ENCODE measurements around the gene VWC2. TPM values are rescaled to one million over a fixed set of nuclear protein-coding genes. Genes with fewer than 3 reads are reported as not detected.

VWC2 gene
- polyA plus RNA-seq, 10 donors, result 0.07 to 0.22 (median 0.12) TPM

DNA sequence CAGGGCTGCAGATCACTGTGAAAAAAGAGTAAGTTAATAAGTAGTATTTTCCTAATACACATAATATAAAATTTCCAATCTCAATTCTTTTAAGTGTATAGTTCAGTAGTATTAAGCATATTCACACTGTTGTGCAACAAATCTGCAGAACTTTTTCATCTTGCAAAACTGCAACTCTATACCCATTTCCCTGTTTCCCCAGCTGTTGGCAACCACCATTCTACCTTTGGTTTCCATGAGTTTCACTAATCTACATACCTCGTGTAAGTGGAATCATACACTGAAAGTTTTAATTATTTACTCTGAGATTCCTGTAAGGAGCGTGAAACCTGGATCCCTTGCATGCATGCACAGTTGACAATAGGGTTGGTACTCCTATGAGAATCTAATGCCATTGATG, 164.2 kb downstream of the VWC2 start:
- DNase-seq, result no peak
